SK-N-SH treated with all-trans-retinoic acid at 6 μM for 48 hours (cell line): ENCODE results near the gene ZDHHC5.

Experiments used
- ATAC-seq: fragments of 200-7000 bp; cut with Tn5 transposase; 3 replicates; pipeline ENCODE4 v1.9.1; 2020; ENCODE audit warnings: mild to moderate bottlenecking, moderate library complexity
- ARNTL ChIP-seq: fragments of 450-650 bp; formaldehyde crosslinking; IDR thresholded peaks from 2 replicates; pipeline ENCODE4 v1.5.0; 2020; ENCODE audit warnings: low read depth, mild to moderate bottlenecking, moderate library complexity, borderline replicate concordance
- ESRRG ChIP-seq: fragments of 250-450 bp; sonication (Bioruptor Pico); IDR thresholded peaks from 2 replicates; pipeline ENCODE4 v1.6.1; 2021; ENCODE audit warnings: mild to moderate bottlenecking
- OSR1 ChIP-seq: fragments of 250-450 bp; sonication (Bioruptor Pico); IDR thresholded peaks from 2 replicates; pipeline ENCODE4 v1.8.0; 2022; ENCODE audit warnings: moderate library complexity, mild to moderate bottlenecking, inconsistent platforms
- PPARA ChIP-seq: fragments of 250-450 bp; sonication (Bioruptor Pico); IDR thresholded peaks from 2 replicates; pipeline ENCODE4 v1.5.0; 2020; ENCODE audit warnings: mild to moderate bottlenecking, borderline replicate concordance
- SNAI2 ChIP-seq: fragments of 250-450 bp; sonication (Bioruptor Pico); IDR thresholded peaks from 2 replicates; pipeline ENCODE4 v1.5.0; 2020; ENCODE audit warnings: mild to moderate bottlenecking, moderate library complexity
- TCF4 ChIP-seq: fragments of 250-450 bp; sonication (Bioruptor Pico); IDR thresholded peaks from 2 replicates; pipeline ENCODE4 v1.8.0; 2021; ENCODE audit warnings: mild to moderate bottlenecking, moderate library complexity, borderline replicate concordance
- ZC3H10 ChIP-seq: fragments of 250-450 bp; sonication (Bioruptor Pico); IDR thresholded peaks from 2 replicates; pipeline ENCODE4 v1.5.1; 2021; ENCODE audit warnings: mild to moderate bottlenecking, moderate library complexity
- ZFP3 ChIP-seq: fragments of 250-450 bp; sonication (Bioruptor Pico); IDR thresholded peaks from 2 replicates; pipeline ENCODE4 v1.5.0; 2020; ENCODE audit warnings: mild to moderate bottlenecking, moderate library complexity
- ZFP30 ChIP-seq: fragments of 450-650 bp; formaldehyde crosslinking; IDR thresholded peaks from 2 replicates; pipeline ENCODE4 v1.5.0; 2022; ENCODE audit warnings: mild to moderate bottlenecking, moderate library complexity
- ZNF565 ChIP-seq: fragments of 450-650 bp; formaldehyde crosslinking; conservative IDR thresholded peaks from 2 replicates; pipeline ENCODE4 v1.5.0; 2020; ENCODE audit warnings: low read depth, mild to moderate bottlenecking, moderate library complexity
- ZNF70 ChIP-seq: fragments of 450-650 bp; formaldehyde crosslinking; IDR thresholded peaks from 2 replicates; pipeline ENCODE4 v1.5.0; 2020; ENCODE audit warnings: mild to moderate bottlenecking, moderate library complexity
- ZNF8 ChIP-seq: fragments of 450-650 bp; formaldehyde crosslinking; IDR thresholded peaks from 2 replicates; pipeline ENCODE4 v1.5.0; 2020; ENCODE audit warnings: mild to moderate bottlenecking, moderate library complexity
- TF ChIP-seq, protein P1 (sequence below): fragments of 250-450 bp; sonication (Bioruptor Pico); IDR thresholded peaks from 2 replicates; pipeline ENCODE4 v1.8.0; 2020; ENCODE audit warnings: mild to moderate bottlenecking, moderate library complexity, borderline replicate concordance
- TF ChIP-seq, protein P2 (sequence below): fragments of 250-450 bp; sonication (Bioruptor Pico); IDR thresholded peaks from 2 replicates; pipeline ENCODE4 v1.5.0; 2020; ENCODE audit warnings: mild to moderate bottlenecking, moderate library complexity
- TF ChIP-seq, protein P3 (sequence below): fragments of 250-450 bp; sonication (Bioruptor Pico); IDR thresholded peaks from 2 replicates; pipeline ENCODE4 v1.5.1; 2021; ENCODE audit warnings: mild to moderate bottlenecking, moderate library complexity
- TF ChIP-seq, protein P4 (sequence below): fragments of 250-450 bp; sonication (Bioruptor Pico); IDR thresholded peaks from 2 replicates; pipeline ENCODE4 v1.8.0; 2021; ENCODE audit warnings: low read depth, mild to moderate bottlenecking, moderate library complexity, borderline replicate concordance

Gene ZDHHC5

GRCh38 chr11:57656885-57657193, 11.1 kb upstream of the ZDHHC5 start:
- no peak for ATAC-seq
- TF ChIP-seq ZNF70 (CRISPR knock-in tag) (no peak), ARNTL (CRISPR knock-in tag) (no peak), ZNF8 (CRISPR knock-in tag) (no peak), TCF4 (CRISPR knock-in tag) (no peak), OSR1 (no peak), ZFP30 (CRISPR knock-in tag) (no peak)
- TF ChIP-seq, protein P1, sequence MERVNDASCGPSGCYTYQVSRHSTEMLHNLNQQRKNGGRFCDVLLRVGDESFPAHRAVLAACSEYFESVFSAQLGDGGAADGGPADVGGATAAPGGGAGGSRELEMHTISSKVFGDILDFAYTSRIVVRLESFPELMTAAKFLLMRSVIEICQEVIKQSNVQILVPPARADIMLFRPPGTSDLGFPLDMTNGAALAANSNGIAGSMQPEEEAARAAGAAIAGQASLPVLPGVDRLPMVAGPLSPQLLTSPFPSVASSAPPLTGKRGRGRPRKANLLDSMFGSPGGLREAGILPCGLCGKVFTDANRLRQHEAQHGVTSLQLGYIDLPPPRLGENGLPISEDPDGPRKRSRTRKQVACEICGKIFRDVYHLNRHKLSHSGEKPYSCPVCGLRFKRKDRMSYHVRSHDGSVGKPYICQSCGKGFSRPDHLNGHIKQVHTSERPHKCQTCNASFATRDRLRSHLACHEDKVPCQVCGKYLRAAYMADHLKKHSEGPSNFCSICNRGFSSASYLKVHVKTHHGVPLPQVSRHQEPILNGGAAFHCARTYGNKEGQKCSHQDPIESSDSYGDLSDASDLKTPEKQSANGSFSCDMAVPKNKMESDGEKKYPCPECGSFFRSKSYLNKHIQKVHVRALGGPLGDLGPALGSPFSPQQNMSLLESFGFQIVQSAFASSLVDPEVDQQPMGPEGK (CRISPR knock-in tag) = no peak
- TF ChIP-seq, protein P2, sequence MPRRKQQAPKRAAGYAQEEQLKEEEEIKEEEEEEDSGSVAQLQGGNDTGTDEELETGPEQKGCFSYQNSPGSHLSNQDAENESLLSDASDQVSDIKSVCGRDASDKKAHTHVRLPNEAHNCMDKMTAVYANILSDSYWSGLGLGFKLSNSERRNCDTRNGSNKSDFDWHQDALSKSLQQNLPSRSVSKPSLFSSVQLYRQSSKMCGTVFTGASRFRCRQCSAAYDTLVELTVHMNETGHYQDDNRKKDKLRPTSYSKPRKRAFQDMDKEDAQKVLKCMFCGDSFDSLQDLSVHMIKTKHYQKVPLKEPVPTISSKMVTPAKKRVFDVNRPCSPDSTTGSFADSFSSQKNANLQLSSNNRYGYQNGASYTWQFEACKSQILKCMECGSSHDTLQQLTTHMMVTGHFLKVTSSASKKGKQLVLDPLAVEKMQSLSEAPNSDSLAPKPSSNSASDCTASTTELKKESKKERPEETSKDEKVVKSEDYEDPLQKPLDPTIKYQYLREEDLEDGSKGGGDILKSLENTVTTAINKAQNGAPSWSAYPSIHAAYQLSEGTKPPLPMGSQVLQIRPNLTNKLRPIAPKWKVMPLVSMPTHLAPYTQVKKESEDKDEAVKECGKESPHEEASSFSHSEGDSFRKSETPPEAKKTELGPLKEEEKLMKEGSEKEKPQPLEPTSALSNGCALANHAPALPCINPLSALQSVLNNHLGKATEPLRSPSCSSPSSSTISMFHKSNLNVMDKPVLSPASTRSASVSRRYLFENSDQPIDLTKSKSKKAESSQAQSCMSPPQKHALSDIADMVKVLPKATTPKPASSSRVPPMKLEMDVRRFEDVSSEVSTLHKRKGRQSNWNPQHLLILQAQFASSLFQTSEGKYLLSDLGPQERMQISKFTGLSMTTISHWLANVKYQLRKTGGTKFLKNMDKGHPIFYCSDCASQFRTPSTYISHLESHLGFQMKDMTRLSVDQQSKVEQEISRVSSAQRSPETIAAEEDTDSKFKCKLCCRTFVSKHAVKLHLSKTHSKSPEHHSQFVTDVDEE = no peak

DNA sequence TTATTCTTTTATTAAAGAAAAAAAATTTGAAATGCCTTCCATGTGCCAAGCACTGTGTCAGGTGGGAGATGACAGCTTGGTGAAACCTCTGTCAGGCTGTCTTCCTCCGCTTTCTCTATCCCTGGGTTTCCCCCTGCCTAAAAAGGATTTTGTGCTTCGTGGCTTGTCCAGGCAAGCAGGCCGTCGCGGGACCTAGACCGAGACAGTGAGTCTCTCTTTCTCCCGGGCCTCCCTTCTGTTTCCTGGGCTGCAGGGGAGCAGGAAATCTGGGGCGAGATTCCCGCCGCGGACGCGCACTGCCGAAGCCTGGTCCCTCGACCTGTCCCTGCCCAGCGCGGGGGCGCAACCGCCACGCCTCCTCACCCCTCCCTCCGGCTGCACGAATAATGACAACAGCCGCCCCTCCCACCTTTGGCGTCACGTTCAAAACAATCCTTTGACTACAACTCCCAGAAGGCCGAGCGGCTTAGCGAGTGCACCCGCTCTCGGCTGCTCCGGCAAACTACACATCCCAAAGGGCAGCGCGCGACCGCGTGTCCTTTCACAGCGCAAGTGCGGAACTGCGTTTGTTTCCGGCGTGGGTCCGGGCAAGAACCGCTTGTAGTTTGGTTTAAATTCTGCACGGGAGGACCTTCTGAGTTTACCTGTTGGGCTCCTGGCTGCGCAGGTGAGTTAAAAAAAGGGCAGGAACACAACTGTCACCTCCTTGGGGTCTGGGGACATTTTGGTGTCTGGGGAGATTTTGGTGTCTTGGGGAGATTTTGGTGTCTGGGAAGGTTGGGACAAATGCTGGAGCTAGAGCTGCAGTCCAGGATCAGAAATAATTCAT, 10.5 kb upstream of the ZDHHC5 start, which contains the start of gene CLP1:
TSS of gene CLP1 (plus strand) at position 569 of the 829 bp plus-strand sequence. CDS start 1,715 bp downstream, outside the sequence.
- TF ChIP-seq SNAI2 = no peak
- TF ChIP-seq, protein P1 (CRISPR knock-in tag) = peak; percentile 89; the same call in 1 of the 2 replicates
- TF ChIP-seq ZC3H10 (CRISPR knock-in tag) = no peak
- TF ChIP-seq ZFP30 (CRISPR knock-in tag) = no peak
- TF ChIP-seq, protein P3, sequence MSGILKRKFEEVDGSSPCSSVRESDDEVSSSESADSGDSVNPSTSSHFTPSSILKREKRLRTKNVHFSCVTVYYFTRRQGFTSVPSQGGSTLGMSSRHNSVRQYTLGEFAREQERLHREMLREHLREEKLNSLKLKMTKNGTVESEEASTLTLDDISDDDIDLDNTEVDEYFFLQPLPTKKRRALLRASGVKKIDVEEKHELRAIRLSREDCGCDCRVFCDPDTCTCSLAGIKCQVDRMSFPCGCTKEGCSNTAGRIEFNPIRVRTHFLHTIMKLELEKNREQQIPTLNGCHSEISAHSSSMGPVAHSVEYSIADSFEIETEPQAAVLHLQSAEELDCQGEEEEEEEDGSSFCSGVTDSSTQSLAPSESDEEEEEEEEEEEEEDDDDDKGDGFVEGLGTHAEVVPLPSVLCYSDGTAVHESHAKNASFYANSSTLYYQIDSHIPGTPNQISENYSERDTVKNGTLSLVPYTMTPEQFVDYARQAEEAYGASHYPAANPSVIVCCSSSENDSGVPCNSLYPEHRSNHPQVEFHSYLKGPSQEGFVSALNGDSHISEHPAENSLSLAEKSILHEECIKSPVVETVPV (CRISPR knock-in tag) = no peak
- peak; percentile 98 for ATAC-seq

DNA sequence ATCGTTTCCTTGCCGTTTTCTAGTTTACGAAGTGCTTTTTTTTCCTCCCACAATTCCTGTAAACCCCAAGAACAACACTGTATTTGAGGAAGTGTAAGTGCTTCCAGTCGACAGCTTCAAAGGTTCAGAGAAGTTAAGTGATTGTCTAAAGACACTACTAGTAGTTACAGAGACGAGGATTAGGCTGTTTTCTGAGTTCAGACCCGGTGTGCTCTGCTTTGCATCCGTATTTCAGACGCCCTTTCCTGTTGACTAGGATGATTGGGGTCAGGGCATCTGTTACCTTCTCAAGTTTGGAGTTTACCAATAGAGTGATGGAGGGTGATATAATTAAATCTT, 9.9 kb upstream of the ZDHHC5 start:
- peak; percentile 12 for ATAC-seq
- TF ChIP-seq, protein P4, sequence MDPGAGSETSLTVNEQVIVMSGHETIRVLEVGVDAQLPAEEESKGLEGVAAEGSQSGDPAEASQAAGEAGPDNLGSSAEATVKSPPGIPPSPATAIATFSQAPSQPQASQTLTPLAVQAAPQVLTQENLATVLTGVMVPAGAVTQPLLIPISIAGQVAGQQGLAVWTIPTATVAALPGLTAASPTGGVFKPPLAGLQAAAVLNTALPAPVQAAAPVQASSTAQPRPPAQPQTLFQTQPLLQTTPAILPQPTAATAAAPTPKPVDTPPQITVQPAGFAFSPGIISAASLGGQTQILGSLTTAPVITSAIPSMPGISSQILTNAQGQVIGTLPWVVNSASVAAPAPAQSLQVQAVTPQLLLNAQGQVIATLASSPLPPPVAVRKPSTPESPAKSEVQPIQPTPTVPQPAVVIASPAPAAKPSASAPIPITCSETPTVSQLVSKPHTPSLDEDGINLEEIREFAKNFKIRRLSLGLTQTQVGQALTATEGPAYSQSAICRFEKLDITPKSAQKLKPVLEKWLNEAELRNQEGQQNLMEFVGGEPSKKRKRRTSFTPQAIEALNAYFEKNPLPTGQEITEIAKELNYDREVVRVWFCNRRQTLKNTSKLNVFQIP (CRISPR knock-in tag) = no peak

DNA sequence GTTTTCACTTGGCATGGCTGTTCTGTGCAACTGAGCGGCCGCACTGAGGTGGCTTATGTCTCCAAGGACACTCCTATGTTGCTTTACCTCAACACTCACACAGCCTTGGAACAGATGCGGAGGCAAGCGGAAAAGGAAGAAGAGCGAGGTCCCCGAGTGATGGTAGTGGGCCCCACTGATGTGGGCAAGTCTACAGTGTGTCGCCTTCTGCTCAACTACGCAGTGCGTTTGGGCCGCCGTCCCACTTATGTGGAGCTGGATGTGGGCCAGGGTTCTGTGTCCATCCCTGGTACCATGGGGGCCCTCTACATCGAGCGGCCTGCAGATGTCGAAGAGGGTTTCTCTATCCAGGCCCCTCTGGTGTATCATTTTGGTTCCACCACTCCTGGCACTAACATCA, 8.2 kb upstream of the ZDHHC5 start:
- no peak for ATAC-seq
- TF ChIP-seq ZNF8 (CRISPR knock-in tag) (no peak), ZC3H10 (CRISPR knock-in tag) (no peak), ZNF565 (CRISPR knock-in tag) (no peak), OSR1 (no peak), PPARA (CRISPR knock-in tag) (no peak), SNAI2 (no peak), ESRRG (CRISPR knock-in tag) (no peak), ZFP3 (CRISPR knock-in tag) (no peak), TCF4 (CRISPR knock-in tag) (no peak)
- TF ChIP-seq, protein P1 (CRISPR knock-in tag) = no peak
- TF ChIP-seq, protein P2 = no peak
- TF ChIP-seq, protein P3 (CRISPR knock-in tag) = no peak
